ENCODE data around the gene HES6.
"Not testable (repeated sequence)": the region's sequence is repeated elsewhere in the genome, so short reads cannot be mapped to it uniquely, and the experiment has no call there.

HES6 gene

GRCh38 chr2:238272156-238272555 is 32.3 kb upstream of the HES6 start:
- no peak overlapping the region for H2BK12ac ChIP-seq (ENCODE audit: low read length in 2 of 2)
- H4K91ac ChIP-seq (ENCODE audit: low read length): no peak overlapping the region
- H3K4ac ChIP-seq (ENCODE audit: low read depth in 1 of 2, low read length in 2 of 2): no peak overlapping the region
- H3K4me1 ChIP-seq (ENCODE audit: control insufficient read depth, insufficient read depth, low read depth, low read length): peaks cover 4% of the 10 kb centered on the region
- no peak for DNase-seq
- H3K9ac ChIP-seq (ENCODE audit: low read length): no peak overlapping the region
- no peak overlapping the region for H3K14ac ChIP-seq (ENCODE audit: low read length in 2 of 2)
- peaks cover 64 to 76% of the 10 kb centered on the region in 2 experiments for H3K36me3 ChIP-seq (ENCODE audit: control insufficient read depth in 1 of 2, insufficient read depth in 2 of 2, low read depth in 1 of 2, low read length in 2 of 2)
- H2AK5ac ChIP-seq (ENCODE audit: low read length, severe bottlenecking): no peak overlapping the region
- H2AFZ ChIP-seq (ENCODE audit: low read depth, low read length): no peak overlapping the region
- no peaks in the 10 kb centered on the region for H3K9me3 ChIP-seq (ENCODE audit: control insufficient read depth, low read length)
- 92% methylated on average over 4 of the region's 4 CpGs for WGBS
- H2BK15ac ChIP-seq (ENCODE audit: low read depth, poor library complexity, severe bottlenecking): no peak overlapping the region
- H3K27me3 ChIP-seq (ENCODE audit: control insufficient read depth in 1 of 2, insufficient read depth in 1 of 2, low read length in 2 of 2): no peaks in the 10 kb centered on the region
- peaks cover 6% of the 10 kb centered on the region for H3K79me1 ChIP-seq (replicated peaks; ENCODE audit: low read length, poor library complexity, severe bottlenecking)
- H3K4me3 ChIP-seq (ENCODE audit: insufficient read depth in 1 of 2, low read depth in 1 of 2, low read length in 2 of 2): no peak overlapping the region
- no peak overlapping the region for H3K27ac ChIP-seq (ENCODE audit: low read length, poor library complexity, severe bottlenecking)
- no peak overlapping the region for H3K4me2 ChIP-seq (ENCODE audit: low read length, poor library complexity, severe bottlenecking)
- H2BK5ac ChIP-seq (ENCODE audit: low read depth, low read length, poor library complexity, severe bottlenecking): no peak overlapping the region
- no peak overlapping the region for H3K18ac ChIP-seq (ENCODE audit: low read depth in 1 of 2, low read length in 2 of 2)
- H2BK120ac ChIP-seq (ENCODE audit: low read depth, low read length): no peak overlapping the region
- no peak overlapping the region for H3K23ac ChIP-seq (ENCODE audit: low read length in 2 of 2)
- no peak overlapping the region for H4K8ac ChIP-seq (ENCODE audit: low read length)

GRCh38 chr2:238271686-238272085 is 31.8 kb upstream of the HES6 start:
- WGBS: 32% methylated on average over 8 of the region's 8 CpGs
- H3K4me1 ChIP-seq (ENCODE audit: control insufficient read depth, insufficient read depth, low read depth, low read length); H3K4ac ChIP-seq (ENCODE audit: low read depth in 1 of 2, low read length in 2 of 2); H3K27me3 ChIP-seq (ENCODE audit: control insufficient read depth in 1 of 2, insufficient read depth in 1 of 2, low read length in 2 of 2); H2BK5ac ChIP-seq (ENCODE audit: low read depth, low read length, poor library complexity, severe bottlenecking); H3K9ac ChIP-seq (ENCODE audit: low read length); H3K9me3 ChIP-seq (ENCODE audit: control insufficient read depth, low read length); H3K14ac ChIP-seq (ENCODE audit: low read length in 2 of 2); H2BK15ac ChIP-seq (ENCODE audit: low read depth, poor library complexity, severe bottlenecking); H2AK5ac ChIP-seq (ENCODE audit: low read length, severe bottlenecking); H3K79me1 ChIP-seq (replicated peaks; ENCODE audit: low read length, poor library complexity, severe bottlenecking); H2AFZ ChIP-seq (ENCODE audit: low read depth, low read length); H4K91ac ChIP-seq (ENCODE audit: low read length); DNase-seq; H3K23ac ChIP-seq (ENCODE audit: low read length in 2 of 2); H3K27ac ChIP-seq (ENCODE audit: low read length, poor library complexity, severe bottlenecking); H2BK12ac ChIP-seq (ENCODE audit: low read length in 2 of 2); H4K8ac ChIP-seq (ENCODE audit: low read length); H3K18ac ChIP-seq (ENCODE audit: low read depth in 1 of 2, low read length in 2 of 2); H3K4me3 ChIP-seq (ENCODE audit: insufficient read depth in 1 of 2, low read depth in 1 of 2, low read length in 2 of 2); H2BK120ac ChIP-seq (ENCODE audit: low read depth, low read length); H3K4me2 ChIP-seq (ENCODE audit: low read length, poor library complexity, severe bottlenecking): not testable (repeated sequence)
- peaks cover 62 to 74% of the 10 kb centered on the region in 2 experiments for H3K36me3 ChIP-seq (ENCODE audit: control insufficient read depth in 1 of 2, insufficient read depth in 2 of 2, low read depth in 1 of 2, low read length in 2 of 2)

- DNase-seq: no peak
- Histone ChIP-seq H3K27me3 (ENCODE audit: control insufficient read depth in 1 of 2, insufficient read depth in 1 of 2, low read length in 2 of 2) (no peaks in the 10 kb centered on the region), H2AK5ac (ENCODE audit: low read length, severe bottlenecking) (no peak overlapping the region), H3K9ac (ENCODE audit: low read length) (no peak overlapping the region), H3K9me3 (ENCODE audit: control insufficient read depth, low read length) (no peaks in the 10 kb centered on the region), H2BK15ac (ENCODE audit: low read depth, poor library complexity, severe bottlenecking) (no peak overlapping the region), H3K36me3 (ENCODE audit: control insufficient read depth in 1 of 2, insufficient read depth in 2 of 2, low read depth in 1 of 2, low read length in 2 of 2) (peaks cover 57 to 69% of the 10 kb centered on the region in 2 experiments), H4K8ac (ENCODE audit: low read length) (no peak overlapping the region), H3K4me3 (ENCODE audit: insufficient read depth in 1 of 2, low read depth in 1 of 2, low read length in 2 of 2) (no peak overlapping the region), H3K4me1 (ENCODE audit: control insufficient read depth, insufficient read depth, low read depth, low read length) (peaks cover 4% of the 10 kb centered on the region), H2BK5ac (ENCODE audit: low read depth, low read length, poor library complexity, severe bottlenecking) (no peak overlapping the region), H3K4me2 (ENCODE audit: low read length, poor library complexity, severe bottlenecking) (no peak overlapping the region), H3K27ac (ENCODE audit: low read length, poor library complexity, severe bottlenecking) (no peak overlapping the region), H3K23ac (ENCODE audit: low read length in 2 of 2) (no peak overlapping the region), H3K14ac (ENCODE audit: low read length in 2 of 2) (no peak overlapping the region), H2BK120ac (ENCODE audit: low read depth, low read length) (no peak overlapping the region), H2AFZ (ENCODE audit: low read depth, low read length) (no peak overlapping the region), H3K18ac (ENCODE audit: low read depth in 1 of 2, low read length in 2 of 2) (no peak overlapping the region), H2BK12ac (ENCODE audit: low read length in 2 of 2) (no peak overlapping the region), H3K79me1 (replicated peaks; ENCODE audit: low read length, poor library complexity, severe bottlenecking) (peaks cover 6% of the 10 kb centered on the region), H3K4ac (ENCODE audit: low read depth in 1 of 2, low read length in 2 of 2) (no peak overlapping the region), H4K91ac (ENCODE audit: low read length) (peak overlapping the region; percentile 11)
- WGBS: 94% methylated on average over 13 of the region's 13 CpGs
Observed at GRCh38 chr2:238271061-238271554, 31.3 kb upstream of the HES6 start.

GRCh38 chr2:238270606-238271005 is 30.8 kb upstream of the HES6 start:
- DNase-seq: no peak
- no peak overlapping the region for H2BK5ac ChIP-seq (ENCODE audit: low read depth, low read length, poor library complexity, severe bottlenecking)
- H4K91ac ChIP-seq (ENCODE audit: low read length): peak overlapping the region; percentile 64
- no peak overlapping the region for H3K4ac ChIP-seq (ENCODE audit: low read depth in 1 of 2, low read length in 2 of 2)
- H3K9me3 ChIP-seq (ENCODE audit: control insufficient read depth, low read length): no peaks in the 10 kb centered on the region
- H3K23ac ChIP-seq (ENCODE audit: low read length in 2 of 2): no peak overlapping the region
- H3K79me1 ChIP-seq (replicated peaks; ENCODE audit: low read length, poor library complexity, severe bottlenecking): peaks cover 6% of the 10 kb centered on the region
- H2BK120ac ChIP-seq (ENCODE audit: low read depth, low read length): no peak overlapping the region
- H3K27ac ChIP-seq (ENCODE audit: low read length, poor library complexity, severe bottlenecking): no peak overlapping the region
- peaks cover 54 to 65% of the 10 kb centered on the region in 2 experiments for H3K36me3 ChIP-seq (ENCODE audit: control insufficient read depth in 1 of 2, insufficient read depth in 2 of 2, low read depth in 1 of 2, low read length in 2 of 2)
- H3K4me2 ChIP-seq (ENCODE audit: low read length, poor library complexity, severe bottlenecking): no peak overlapping the region
- H4K8ac ChIP-seq (ENCODE audit: low read length): no peak overlapping the region
- H3K4me1 ChIP-seq (ENCODE audit: control insufficient read depth, insufficient read depth, low read depth, low read length): peaks cover 4% of the 10 kb centered on the region
- no peak overlapping the region for H3K4me3 ChIP-seq (ENCODE audit: insufficient read depth in 1 of 2, low read depth in 1 of 2, low read length in 2 of 2)
- no peak overlapping the region for H3K9ac ChIP-seq (ENCODE audit: low read length)
- H2AK5ac ChIP-seq (ENCODE audit: low read length, severe bottlenecking): no peak overlapping the region
- 92% methylated on average over 9 of the region's 9 CpGs for WGBS
- no peak overlapping the region for H2BK15ac ChIP-seq (ENCODE audit: low read depth, poor library complexity, severe bottlenecking)
- H3K14ac ChIP-seq (ENCODE audit: low read length in 2 of 2): peak overlapping the region in 1 of 2 experiments; percentile 62
- H2AFZ ChIP-seq (ENCODE audit: low read depth, low read length): no peak overlapping the region
- H3K18ac ChIP-seq (ENCODE audit: low read depth in 1 of 2, low read length in 2 of 2): no peak overlapping the region
- no peaks in the 10 kb centered on the region for H3K27me3 ChIP-seq (ENCODE audit: control insufficient read depth in 1 of 2, insufficient read depth in 1 of 2, low read length in 2 of 2)
- H2BK12ac ChIP-seq (ENCODE audit: low read length in 2 of 2): no peak overlapping the region
